Activated CD8-positive, alpha-beta memory T cell treated with anti-CD3 and anti-CD28 coated beads, Interleukin-2, amount 50 U/mL, for 48 hours (primary cell): ENCODE results near the gene ITPK1.

Source experiments
- DNase-seq: peaks from one replicate; pipeline ENCODE4 v3.0.0-alpha.2; 2020

The ITPK1 gene

DNA sequence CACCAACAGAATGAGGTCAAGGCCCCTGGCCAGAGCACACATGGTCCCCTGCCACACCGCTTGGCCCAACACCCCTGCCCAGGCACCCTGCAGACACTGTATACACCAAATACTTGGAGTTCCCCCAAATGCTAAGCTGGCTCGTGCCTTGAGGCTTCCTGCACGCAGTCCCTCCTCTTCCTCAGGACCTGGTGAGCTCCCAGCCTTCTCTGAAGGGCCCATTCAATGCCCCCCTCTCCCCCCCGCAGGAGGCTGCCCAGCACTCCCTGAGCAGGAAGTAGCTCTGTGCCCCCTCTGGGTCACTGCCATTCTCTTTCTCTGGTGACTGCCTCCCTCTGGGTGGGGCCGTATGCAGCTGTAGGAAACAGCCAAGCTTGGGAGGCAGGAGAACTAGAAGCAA lies 75.3 kb downstream of the ITPK1 start:
- DNase-seq, result no peak

DNA sequence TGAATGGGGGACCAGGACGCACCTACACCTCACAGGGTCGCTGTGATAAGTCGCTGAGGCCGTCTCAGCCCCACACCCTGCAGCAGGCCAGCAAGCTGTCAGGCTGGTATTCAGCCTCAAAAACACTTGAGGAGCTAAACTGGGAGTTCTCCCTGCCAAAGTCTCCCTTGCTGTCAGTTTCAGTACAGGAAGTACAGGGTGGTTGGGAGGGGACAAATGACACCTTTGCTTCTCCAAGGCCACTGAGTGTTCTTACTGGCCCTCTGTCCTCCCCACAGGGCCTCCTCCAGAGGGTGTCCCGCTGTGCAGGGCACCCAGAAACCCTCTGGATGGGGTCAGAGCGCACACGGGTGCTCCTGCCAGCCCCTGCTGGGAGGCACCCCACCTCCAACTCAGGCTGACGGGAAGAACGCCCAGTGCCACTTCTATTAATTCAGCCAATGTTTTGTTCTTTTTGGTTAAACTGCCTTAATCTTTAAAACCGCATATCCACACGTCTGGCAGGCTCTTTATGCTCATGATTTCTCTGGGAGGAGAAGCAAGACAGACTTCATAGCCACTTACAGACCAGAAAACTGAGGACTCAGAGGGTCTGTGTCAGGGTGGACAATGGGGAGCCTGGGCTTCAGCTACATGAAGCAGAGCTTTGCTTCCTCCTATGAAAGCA lies 75.9 kb downstream of the ITPK1 start:
- DNase-seq, result no peak

DNA sequence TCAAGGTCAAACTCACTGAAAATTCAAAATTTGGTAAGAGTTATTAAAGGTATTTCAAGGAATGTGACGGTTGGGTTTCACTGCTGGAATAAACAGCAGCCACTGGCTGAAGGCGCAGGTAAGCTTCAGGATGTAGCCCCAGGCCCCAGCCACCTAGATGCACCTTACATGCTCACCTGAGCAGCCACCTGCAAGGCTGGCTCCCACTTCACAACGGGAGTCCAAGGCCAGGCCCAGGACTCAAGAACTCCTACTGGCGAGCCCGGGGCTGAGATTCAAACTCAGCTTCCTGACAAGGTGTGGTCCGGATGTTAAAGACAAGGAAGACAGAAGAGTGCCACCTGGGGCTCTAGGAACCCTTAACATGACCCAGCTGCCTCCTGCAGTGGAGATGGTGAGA lies 78.4 kb downstream of the ITPK1 start:
- DNase-seq, result no peak

DNA sequence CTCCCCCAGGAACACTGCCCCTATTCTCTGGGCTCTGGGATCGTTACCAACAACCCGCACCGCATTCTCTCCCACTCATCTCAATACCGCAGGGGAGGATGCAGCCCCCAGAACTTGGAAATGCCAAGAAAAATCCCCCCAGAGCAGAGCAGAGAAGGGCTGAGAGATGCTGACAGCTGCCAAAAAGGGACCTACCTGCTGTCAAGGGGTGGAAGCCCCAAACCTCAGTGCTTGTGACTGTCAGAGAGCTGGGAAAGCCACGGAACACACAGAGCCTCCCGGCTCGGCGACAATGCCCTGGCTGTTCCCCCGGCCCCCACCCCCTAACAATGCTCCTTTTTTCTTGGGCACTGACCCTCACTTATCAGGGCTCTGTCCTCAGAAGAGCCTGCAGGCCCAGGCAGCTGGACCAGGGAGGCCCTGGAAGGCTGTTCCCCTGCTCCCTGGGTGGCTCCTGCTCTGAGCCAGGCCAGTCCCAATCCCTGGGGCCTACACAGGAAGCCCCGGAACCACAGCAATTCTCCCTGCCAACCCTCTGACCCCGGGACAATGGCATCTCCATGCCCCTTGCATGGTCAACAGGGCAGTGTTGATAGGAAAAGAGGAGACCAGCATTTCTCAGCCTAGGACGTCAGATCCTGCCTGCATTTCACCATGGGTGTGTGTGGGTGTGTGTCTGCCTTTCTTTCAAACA lies 78.9 kb downstream of the ITPK1 start:
- no peak for DNase-seq

DNA sequence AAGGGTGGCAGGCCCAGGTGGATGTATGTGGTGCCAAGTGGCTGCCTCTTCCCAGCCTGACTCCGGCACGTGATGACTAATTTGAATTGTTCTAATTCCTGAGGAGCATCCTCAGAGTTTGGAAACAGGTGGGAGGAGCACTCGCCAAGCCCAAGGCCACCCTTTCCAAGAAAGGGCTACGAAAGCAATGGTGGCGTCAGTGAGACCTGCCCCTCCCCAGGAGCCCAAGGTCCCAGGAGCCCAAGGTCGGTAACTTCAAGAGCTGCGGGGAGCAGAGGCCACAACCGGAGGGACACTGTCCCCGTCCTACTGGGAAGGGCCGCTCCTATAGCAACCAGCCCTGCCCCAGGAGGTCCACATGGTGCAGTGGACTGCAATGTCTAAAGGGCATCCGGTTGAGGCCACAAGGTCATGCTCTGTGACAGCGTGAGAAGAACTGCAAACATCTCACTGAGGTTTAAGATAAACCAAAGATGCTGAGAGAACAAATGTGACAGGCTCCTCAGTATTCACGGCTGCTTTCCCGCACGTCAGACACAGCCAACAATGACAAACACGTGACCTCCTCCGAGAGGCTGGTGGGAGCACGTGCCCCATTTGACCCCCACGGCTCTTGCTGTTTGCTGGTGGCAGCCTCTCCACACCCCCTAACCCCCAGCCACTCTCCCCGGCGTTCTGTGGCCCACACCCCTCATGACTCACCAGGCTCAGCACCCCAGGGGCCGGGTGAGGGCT lies 79.6 kb downstream of the ITPK1 start:
- no peak for DNase-seq

DNA sequence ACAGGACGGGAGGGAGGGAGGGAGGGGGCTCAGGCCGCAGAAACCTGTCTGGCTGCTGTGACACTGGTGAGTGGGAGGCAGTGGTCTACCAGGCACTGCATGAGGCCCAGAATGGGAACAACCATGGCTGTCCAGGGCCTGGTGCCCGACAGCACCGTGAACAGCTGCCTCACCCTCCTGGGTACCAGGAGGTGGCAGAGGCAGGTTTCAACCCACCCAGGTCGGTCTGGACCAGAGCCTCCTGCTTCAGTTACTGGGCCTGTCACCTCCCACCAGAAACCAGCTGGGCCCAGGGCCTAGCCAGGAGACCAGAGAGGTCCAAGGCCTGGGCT lies 80.2 kb downstream of the ITPK1 start:
- no peak for DNase-seq

DNA sequence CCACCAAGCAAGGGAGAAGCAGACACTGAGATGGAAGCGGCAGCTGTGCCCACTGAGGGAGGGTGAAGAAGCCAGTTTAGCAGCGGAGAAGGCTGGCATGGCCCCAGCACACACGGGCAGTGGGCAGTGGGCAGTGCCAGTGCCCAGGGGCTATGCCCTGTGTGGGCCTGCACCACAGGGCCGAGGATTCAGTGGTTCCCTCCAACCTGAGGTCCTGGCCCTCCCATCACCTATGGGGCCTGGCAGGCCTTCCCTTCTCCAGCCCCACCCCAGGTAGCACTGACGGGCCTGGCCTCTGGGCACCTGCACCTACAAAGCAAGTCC lies 81.1 kb downstream of the ITPK1 start:
- DNase-seq, result no peak

DNA sequence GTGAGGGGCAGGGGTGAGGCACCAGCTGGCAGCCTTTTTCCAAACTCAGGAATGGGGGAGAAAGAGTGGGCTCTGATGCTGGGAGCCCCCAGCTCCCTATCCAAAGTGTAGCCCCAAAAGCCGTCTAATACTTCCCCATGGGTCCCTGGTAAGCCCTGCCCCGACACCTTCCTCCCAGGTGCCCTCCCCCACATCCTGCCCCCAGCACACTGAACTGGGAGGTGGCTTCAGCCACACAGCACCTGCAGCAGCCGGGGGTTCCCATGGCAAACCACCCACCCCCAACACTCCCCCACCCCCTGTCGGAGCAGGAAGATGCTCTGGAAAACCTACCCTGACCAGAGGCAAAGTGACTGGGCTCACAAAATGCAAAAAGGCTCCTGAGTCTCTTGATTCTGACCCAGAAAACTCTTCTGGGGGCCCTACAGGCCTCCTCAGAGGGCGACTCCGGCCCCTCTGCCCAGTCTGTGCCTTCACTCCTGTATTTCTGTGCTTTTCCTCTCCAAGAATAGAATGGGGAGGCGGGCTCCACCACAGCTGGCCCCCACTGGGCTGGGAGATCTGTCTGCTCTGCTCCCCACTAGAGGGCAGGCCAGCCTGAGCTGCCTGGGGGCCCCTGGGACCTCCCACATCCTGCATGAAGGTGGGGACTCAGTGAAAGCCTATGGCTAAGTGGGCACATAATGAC lies 81.6 kb downstream of the ITPK1 start:
- DNase-seq, result peak; percentile 77

DNA sequence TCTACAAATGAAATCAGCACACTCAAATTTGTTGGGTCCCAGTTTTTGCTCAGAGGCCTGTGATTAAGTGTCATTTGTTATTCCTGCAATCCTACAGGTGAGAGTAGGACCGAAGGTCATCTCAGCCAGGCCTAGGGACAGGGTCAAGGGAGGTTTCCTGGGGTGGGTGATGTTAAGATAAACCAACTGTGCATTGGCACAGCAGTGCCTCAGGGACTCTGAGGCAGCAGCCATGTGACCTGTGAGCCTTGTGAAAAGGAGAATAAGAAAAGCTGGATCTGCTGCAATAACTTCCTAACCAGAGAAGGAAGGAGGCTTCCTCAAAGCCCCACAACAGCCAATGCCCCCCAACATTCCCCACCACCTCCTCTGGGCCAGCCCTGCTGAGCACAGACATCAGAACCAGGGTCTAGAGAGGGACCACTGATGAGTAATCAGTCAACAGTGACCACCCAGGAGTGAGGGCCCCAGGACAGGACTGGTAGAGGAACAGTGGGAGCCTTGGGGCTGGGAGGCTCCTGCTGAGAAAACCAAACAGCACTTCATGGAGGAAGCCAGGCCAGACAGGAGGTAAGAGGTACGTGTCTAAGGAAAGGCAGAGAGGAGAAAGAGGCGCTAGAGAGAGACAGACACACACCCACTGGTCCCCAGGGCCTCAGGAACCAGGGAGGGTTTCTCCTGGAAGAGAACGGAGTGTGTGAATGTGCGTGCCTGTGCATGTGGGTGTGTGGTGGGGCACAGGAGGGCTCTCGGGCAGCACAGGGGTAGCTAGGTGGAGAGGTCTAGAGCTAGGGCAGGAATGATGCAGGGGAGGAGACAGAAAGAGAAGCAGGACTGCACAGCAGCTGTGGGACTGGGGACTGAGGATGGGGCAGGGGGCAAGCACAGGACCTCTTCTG lies 82.4 kb downstream of the ITPK1 start:
- DNase-seq, result no peak

DNA sequence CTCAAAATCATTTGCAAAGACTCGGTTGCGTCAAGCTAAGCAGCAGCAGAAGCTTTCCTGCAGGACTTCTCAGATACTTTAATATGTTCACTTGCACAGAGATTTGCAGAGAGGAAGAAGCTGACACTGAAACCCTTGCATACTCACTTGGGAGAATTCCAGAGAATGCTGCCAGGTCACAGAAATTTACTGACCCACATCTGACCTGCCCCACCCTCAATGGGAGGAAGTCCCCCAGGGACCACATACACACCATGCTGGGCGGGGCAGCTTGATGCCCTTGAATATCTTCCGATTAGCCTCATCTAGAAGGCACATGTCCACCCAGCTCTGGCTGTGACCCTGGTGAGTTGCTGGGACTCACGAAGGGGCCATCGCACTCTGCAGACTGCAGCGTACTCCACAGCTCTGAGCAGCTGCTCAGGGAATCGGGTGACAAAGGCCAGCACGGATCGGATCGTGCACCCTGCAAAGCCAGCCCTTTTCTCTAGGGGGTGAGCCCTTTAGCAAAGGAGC lies 83.2 kb downstream of the ITPK1 start:
- no peak for DNase-seq

DNA sequence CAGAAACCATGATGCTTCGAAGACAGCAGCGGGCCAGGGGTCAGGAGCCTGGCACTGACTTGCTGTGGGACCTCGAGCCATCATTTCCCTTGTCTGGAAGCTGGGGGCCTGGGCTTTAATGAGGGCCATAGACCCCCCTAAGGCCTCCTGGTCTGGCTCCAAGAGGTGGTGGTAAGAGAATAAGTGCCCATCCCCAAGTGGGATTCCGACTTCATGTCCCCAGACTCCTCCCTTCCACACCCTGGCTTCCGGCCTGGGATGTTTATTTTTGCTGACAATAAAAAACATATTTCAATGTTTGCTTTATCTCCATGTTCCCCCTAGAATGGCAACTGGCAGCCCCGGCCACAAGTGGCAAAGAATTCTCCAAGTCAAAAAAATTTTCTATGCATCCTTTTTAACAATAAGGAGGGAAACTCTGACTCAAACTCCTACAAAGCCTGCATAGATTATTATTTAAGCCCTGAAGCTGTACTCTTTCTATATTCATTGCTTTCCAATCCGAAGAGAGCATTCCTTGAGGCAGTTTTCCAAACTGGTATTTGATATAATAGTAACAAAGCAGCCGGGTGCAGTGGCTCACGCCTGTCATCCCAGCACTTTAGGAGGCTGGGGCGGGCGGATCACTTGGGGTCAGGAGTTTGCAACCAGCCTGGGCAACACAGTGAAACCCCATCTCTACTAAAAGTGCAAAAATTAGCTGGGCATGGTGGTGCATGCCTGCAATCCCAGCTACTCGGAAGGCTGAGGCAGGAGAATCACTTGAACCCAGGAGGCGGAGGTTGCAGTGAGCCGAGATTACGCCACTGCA lies 84.0 kb downstream of the ITPK1 start:
- DNase-seq, result no peak

DNA sequence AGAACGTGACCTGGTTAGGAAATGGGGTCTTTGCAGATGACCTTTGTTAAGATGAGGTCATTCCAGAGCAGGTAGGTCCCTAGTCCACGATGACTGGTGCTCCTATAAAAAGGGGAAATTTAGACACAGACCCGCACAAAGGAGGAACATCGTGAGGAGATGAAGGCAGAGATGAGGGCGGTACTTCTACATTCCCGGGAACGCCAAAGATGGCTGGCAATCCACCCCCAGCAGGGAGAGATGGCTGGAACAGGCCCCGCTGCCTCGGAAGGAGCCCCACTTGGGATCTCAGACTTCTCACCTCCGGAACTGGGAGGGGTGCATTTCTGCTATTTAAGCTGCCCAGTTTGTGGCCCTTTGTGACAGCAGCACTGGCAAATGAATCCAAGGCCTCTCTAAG lies 85.0 kb downstream of the ITPK1 start:
- DNase-seq, result no peak

DNA sequence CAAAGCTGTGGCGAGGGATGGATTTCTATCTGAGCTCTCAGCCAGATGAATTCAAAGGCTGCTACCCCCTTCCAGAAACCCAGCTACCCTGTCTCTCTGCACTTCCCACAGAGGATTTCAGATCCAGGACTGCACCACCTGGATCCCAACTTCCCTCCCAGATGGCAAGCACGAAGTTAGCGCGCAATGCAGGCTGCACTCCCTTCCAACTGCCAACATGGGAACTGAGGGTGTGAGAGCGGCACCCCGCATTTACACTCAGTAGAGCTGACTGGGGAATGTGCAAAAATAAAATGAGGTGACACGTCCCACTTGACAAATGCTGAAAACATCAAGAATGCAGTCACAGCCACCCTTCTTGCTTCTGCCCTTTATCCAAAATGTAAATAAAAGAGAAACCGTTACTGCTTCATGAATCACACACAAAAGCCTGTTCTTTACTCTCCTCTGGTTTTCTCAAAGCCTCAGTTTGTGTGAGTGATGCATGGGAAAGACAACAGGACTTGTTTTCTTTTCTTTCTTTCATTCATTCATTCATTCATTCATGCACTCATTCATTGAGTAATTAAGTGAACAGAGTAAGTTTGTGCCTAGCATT lies 85.7 kb downstream of the ITPK1 start:
- DNase-seq, result no peak

DNA sequence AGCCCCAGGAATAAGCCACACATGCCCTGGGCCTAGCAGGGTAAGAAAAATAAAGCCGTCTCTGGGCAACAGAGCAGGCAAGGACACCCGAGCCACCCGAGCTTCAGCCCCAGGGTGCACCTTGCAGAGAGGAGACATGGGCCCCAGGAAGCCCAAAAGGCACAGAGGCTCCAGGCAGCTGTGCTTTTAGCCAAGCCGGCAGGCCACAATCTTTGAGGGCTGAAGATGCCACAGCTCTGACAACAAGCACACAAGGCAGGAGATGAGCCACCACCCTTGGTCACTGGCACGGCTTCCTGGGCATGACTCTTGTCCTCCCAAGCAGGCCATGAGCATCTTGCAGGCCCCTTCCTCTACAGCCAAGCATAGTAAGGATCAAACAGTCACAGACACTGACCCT lies 86.3 kb downstream of the ITPK1 start:
- DNase-seq, result no peak

DNA sequence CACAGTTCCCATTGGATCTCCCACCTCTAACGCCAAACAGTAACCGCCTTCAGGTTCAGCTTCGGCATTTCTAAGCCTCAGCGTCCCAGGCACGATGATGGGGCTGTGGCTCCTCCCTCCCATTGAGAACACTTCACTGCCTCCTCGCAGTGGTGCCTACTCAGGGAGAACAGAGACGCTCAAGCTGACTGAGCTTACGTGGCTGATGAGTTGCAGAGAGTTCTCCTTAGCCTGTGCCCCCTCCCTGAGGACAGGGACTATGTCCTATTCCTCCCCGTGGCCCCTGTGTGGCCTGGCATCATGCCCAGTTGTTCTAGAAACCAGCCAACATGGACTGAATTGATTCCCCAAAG lies 87.0 kb downstream of the ITPK1 start:
- no peak for DNase-seq

DNA sequence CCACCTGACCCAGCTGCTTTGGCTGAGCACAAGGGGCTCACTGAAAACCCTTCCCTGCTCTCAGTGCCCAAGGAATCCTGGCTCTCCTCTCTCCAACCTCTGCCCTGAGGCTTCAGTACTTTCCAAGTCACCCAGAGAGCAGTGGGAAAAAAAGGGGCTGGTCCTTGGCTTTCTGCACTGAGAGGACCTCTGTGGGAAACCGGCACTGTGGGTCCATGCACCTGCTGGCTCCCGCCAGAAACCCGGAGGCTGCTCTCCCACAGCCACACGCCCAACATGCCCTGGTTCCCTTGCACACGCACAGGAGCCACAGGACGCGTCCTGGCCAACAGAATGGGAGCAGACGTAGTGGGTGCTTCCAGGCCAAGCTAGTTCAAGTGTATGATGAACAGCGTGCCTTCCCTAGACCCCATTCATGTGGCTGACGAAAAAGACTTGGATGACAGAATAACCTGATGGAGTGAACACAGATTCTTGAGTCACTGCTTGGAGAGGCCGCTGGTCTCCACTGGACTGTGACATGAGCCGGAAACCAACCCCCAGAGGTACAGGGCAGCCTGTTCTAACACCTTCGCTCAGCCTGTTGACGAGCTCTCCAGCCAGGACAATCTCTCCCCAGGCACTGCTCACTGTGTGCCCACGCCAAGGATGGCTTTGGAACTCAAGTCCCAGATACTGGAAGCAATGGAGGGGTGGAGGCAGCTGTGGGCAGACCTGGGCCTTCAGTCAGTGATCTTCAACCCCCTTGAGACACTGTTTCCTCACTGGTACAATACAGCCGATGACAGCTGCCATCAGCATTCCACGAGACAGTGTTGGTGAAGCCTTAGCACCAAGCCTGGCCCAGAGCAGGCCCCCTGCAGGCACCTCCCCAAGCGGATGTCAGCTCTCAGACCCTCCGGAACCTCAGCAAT lies 87.7 kb downstream of the ITPK1 start:
- no peak for DNase-seq

DNA sequence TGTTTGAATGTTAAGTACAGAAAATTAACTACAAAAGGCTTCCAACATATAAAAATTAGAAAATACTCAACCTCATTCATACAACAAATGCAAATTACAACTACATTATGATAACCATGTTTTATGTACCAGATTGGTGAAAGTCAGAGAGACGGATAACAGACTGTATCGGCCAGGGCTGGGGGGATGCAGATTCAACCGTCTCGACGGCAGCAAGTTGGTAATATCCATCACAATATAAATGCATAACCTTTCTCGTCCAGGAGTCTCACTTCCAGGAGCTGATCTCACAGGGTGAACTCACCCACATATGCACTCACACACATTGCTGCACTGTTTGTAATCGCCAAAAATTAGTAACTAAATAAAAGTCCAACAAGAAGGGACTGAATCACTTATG lies 89.4 kb downstream of the ITPK1 start:
- DNase-seq, result no peak

DNA sequence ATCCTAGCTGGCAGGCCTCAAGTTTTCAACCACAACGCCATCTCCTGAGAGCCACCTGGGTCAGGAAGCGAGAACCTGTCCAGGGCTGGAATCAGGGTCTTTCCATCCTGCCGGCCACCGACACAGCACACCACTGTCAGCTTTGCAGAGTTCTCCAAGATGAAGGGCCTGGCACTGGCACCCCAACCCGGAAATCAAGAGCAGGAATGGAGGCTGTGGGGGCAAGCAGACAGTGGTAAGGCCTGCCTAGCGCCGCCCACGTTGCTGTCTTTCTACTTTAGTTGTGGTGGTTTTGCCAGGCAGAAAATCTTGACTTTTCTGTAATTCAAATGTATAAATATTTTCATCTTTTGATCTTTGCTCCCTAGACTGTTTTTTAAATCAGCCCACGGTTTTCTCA lies 90.7 kb downstream of the ITPK1 start:
- no peak for DNase-seq

DNA sequence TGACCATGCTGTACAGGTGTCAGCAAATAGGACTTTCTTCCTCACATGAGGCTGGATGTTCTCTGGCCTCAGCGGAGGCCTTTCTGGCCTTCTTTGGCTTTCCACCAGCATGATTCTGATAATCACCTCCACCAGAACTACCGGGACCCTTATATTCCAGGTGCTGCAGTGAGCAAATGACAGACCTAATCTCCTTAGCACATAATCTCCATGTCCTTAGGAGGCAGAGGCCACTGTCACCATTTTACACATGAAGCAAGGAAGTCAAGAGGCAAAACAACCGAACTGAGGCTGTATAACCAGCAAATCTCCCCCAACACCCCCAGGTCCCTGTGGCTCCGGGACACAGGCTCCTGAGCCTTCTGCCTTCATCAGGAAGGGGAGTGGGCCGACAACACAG lies 91.2 kb downstream of the ITPK1 start:
- no peak for DNase-seq

DNA sequence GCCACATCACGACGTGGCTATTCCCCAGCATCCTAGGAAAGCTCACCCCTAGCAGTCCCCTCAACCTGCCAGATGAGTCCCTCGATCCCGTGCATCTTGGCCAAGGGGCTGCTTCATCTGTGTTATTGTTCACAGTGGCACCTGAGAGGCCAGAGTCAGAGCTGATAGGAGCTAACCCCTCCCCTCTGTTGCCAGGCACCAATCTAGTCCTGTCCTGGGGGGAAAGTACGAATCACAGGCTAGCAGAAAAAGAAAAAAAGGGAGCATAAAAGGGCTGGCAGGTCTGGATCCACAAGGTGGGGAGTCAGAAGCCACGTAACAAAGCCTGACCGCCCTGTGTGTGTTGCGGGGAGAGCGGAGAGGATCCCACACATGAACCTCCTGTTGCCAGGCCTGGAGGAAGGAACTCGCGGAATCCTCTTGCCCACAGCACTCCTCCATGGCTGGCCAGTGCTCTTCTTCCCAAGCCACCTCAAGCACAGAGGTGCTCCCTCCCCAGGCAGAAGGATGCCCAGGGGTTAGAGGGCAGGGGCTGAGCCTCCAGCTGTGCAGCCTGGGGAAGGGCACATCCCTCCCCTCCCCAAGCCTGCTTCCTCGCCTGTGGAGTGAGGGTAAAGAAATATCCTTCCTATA lies 91.8 kb downstream of the ITPK1 start:
- no peak for DNase-seq
